Glutamatergic neuron (in vitro differentiated cells): ENCODE data around the gene TMED5. TPM values are rescaled to one million over a fixed set of nuclear protein-coding genes. Genes with fewer than 3 reads are reported as not detected.
"Not testable (repeated sequence)": the region's sequence is repeated elsewhere in the genome, so short reads cannot be mapped to it uniquely, and the experiment has no call there.

Experiments used
- DNase-seq: peaks from one replicate; pipeline ENCODE4 v3.0.0; 2022
- H3K27ac Mint-ChIP-seq: one replicate; pipeline ENCODE4 v1.8.0; 2020; ENCODE audit warnings: mild to moderate bottlenecking, mixed read lengths, inconsistent platforms; ENCODE audit not compliant: unreplicated experiment
- H3K27me3 Mint-ChIP-seq: one replicate; pipeline ENCODE4 v1.8.0; 2020; ENCODE audit warnings: mild to moderate bottlenecking, moderate library complexity, mixed read lengths, inconsistent platforms; ENCODE audit not compliant: unreplicated experiment
- H3K36me3 Mint-ChIP-seq: one replicate; pipeline ENCODE4 v1.8.0; 2020; ENCODE audit warnings: mild to moderate bottlenecking, mixed read lengths, inconsistent platforms; ENCODE audit not compliant: unreplicated experiment
- H3K4me1 Mint-ChIP-seq: one replicate; pipeline ENCODE4 v1.8.0; 2020; ENCODE audit warnings: mild to moderate bottlenecking, low read depth, mixed read lengths, inconsistent platforms; ENCODE audit not compliant: unreplicated experiment
- H3K4me3 Mint-ChIP-seq: one replicate; pipeline ENCODE4 v1.8.0; 2020; ENCODE audit warnings: mild to moderate bottlenecking, mixed read lengths, inconsistent platforms; ENCODE audit not compliant: unreplicated experiment
- H3K9me3 Mint-ChIP-seq: one replicate; pipeline ENCODE4 v1.8.0; 2020; ENCODE audit warnings: mild to moderate bottlenecking, moderate library complexity, mixed read lengths, inconsistent platforms; ENCODE audit not compliant: unreplicated experiment
- total RNA-seq: library from RNA; stranded (reverse); fragmentation: NEBNext Ultra II Directional; extraction: Animal tissue kit (Norgen Biotek cat#: 25700); gene quantifications from one replicate; pipeline ENCODE4 v1.2.1, GENCODE V29; 2021; ENCODE audit not compliant: unreplicated experiment
- TF ChIP-seq, protein P1 (sequence below): fragments of 200-600 bp; sonication (generic); IDR thresholded peaks from one replicate; pipeline ENCODE4 v1.5.0; 2021; ENCODE audit not compliant: partially characterized antibody, unreplicated experiment

The TMED5 gene
- total RNA-seq, 1 donor from 2014 or later = 24.2 TPM

DNA sequence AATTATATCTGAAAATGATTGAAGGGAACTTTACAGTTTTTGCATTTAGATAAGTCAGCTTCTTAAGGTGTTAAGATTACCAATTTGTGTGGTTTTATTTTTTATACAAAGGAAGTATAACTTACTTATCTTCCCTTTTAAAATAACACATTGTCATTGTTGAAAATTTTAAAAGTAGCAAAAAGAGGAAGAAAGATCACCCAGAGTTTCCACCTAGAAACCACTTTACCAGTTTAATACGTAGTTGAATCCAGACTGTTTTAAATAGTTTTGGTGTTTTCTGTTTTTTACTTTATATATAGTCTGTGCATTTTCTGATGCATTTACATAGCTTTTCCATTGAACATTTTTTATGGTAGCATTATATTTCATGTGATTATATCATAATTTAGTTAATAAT lies 6.5 kb upstream of the TMED5 start:
- Mint-ChIP-seq H3K27ac (no peak overlapping the region), H3K4me1 (no peaks in the 10 kb centered on the region), H3K36me3 (no peaks in the 10 kb centered on the region), H3K4me3 (no peak overlapping the region), H3K9me3 (peaks cover under 1% of the 10 kb centered on the region), H3K27me3 (no peaks in the 10 kb centered on the region)
- TF ChIP-seq, protein P1, sequence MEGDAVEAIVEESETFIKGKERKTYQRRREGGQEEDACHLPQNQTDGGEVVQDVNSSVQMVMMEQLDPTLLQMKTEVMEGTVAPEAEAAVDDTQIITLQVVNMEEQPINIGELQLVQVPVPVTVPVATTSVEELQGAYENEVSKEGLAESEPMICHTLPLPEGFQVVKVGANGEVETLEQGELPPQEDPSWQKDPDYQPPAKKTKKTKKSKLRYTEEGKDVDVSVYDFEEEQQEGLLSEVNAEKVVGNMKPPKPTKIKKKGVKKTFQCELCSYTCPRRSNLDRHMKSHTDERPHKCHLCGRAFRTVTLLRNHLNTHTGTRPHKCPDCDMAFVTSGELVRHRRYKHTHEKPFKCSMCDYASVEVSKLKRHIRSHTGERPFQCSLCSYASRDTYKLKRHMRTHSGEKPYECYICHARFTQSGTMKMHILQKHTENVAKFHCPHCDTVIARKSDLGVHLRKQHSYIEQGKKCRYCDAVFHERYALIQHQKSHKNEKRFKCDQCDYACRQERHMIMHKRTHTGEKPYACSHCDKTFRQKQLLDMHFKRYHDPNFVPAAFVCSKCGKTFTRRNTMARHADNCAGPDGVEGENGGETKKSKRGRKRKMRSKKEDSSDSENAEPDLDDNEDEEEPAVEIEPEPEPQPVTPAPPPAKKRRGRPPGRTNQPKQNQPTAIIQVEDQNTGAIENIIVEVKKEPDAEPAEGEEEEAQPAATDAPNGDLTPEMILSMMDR = no peak
- DNase-seq = no peak

DNA sequence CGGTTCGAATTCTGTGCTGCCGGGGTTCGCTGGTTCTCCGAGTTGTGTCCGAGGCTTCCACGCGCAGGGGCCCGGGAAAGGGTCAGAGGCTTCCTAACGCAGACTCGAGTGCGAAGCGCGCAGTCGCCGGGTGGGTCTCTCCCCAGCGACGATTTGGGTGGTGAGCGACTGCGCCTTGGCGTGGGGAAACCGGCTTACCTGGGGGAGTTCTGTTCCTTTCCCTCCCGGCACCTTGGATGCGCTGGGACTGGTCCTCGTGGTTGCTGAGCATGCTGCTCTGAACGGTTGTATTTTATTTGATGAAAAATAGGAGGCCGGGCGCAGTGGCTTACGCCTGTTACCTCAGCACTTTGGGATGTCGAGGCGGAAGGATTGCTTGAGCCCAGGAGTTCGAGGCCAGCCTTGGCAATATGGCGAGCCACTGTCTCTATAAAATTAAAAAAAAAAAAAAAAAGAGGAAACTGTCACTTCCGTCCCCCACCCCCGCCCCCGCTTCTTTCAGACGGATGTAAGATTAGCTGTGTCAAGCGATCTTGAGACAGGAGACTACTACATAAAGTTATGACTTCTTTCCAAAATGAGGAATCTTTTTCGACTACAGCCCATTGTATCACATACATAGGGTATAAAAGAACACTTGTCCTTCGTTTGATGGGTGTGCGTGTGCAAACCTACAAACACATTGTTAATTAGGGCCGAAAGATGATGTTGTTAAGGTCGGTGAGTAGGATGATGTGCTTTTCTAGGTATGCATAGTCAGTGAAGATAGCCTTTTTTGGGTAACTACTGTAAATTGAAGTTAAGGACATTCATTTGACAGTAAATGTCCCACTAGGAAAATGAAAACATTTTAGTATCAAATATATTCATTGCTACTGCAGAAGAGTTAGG lies 755 bp upstream of the TMED5 start, which contains the start of gene CCDC18:
TSS of gene CCDC18 (plus strand) at position 2 of the 891 bp plus-strand sequence. CDS start 2,638 bp downstream, outside the sequence.
- no peak for DNase-seq
- peak within 1 kb of the TSS; percentile 99 for H3K4me3 Mint-ChIP-seq
- peaks cover 15% of the 10 kb centered on the region for H3K4me1 Mint-ChIP-seq
- peaks cover 2% of the 10 kb centered on the region for H3K27me3 Mint-ChIP-seq
- H3K27ac Mint-ChIP-seq = peak within 1 kb of the TSS; percentile 91
- TF ChIP-seq, protein P1 = no peak
- H3K36me3 Mint-ChIP-seq = no peaks in the 10 kb centered on the region
- peaks cover 11% of the 10 kb centered on the region for H3K9me3 Mint-ChIP-seq

DNA sequence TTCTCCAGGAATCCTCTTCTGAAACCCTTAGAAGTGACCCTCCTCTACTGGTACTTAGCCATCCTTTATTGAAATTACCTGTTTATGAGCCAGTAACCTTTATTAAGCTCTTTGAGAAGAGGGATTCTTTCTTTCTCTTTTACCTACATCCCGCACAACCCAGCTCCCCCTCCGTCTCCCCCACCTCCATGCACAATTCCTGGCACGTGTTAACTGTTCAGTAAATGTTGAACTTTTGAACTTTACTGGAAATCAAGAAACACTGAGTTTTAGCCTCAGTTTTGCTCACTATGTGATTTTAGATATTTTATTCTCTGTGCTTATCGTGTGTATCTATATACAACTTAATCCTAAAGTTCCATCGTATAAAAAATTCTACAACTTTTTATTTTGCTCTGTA lies 1.8 kb downstream of the TMED5 start:
- H3K27me3 Mint-ChIP-seq = peaks cover 2% of the 10 kb centered on the region
- TF ChIP-seq, protein P1 = no peak
- peak overlapping the region; percentile 41 for H3K27ac Mint-ChIP-seq
- no peak for DNase-seq
- peaks cover 11% of the 10 kb centered on the region for H3K9me3 Mint-ChIP-seq
- H3K4me3 Mint-ChIP-seq = peak overlapping the region; percentile 99
- H3K4me1 Mint-ChIP-seq = peaks cover 15% of the 10 kb centered on the region
- no peaks in the 10 kb centered on the region for H3K36me3 Mint-ChIP-seq

DNA sequence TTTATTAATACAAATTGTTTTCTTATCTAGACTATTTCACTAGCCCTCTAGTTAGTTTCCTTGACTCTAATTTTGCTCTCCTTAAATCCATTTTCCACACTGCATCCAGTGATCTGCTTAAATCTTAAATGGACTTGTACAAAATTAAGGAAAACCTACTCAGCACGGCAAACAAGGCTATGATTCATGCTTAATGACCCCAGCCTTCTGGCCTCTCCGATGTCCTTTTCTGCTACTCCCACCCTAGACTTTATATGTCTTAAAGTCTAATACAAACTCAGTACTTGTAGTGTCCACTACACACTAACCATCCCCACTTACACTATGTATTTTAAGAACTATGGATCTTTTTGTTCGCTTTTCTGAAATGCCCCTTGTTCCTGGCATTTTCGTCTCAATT lies 2.2 kb downstream of the TMED5 start:
- H3K36me3 Mint-ChIP-seq = no peaks in the 10 kb centered on the region
- H3K4me1 Mint-ChIP-seq = peaks cover 15% of the 10 kb centered on the region
- no peak overlapping the region for H3K27ac Mint-ChIP-seq
- DNase-seq = no peak
- TF ChIP-seq, protein P1 = no peak
- H3K4me3 Mint-ChIP-seq = peak overlapping the region; percentile 99
- peaks cover 11% of the 10 kb centered on the region for H3K9me3 Mint-ChIP-seq
- peaks cover 2% of the 10 kb centered on the region for H3K27me3 Mint-ChIP-seq

- not testable (repeated sequence) for H3K4me3 Mint-ChIP-seq
Measured at GRCh38 chr1:93174638-93175037, 5.6 kb downstream of the TMED5 start.

More at GRCh38 chr1:93174638-93175037, 5.6 kb downstream of the TMED5 start:
- peaks cover 11% of the 10 kb centered on the region for H3K4me1 Mint-ChIP-seq
- not testable (repeated sequence) for H3K27me3 Mint-ChIP-seq, DNase-seq, H3K27ac Mint-ChIP-seq, H3K9me3 Mint-ChIP-seq, H3K36me3 Mint-ChIP-seq
